Activated naive CD4-positive, alpha-beta T cell treated with anti-CD3 and anti-CD28 coated beads, Interleukin-2, amount 10 ng/mL, durations not matched to agents 7 days and 5 days (primary cell): ENCODE results near the gene CALM1.

ENCODE experiments used
- CTCF ChIA-PET: fragments of 350-600 bp; sonication (Branson Sonifier 250); formaldehyde crosslinking; loops from one replicate; lab custom pipeline; 2021; ENCODE audit warnings: antibody characterized with exemption; lab: Charles Lee
- DNase-seq: peaks from one replicate; pipeline ENCODE4 v3.0.0-alpha.2; 2020
- H3K27ac Mint-ChIP-seq: one replicate; pipeline ENCODE4 v1.8.0; 2021; ENCODE audit warnings: mild to moderate bottlenecking, moderate library complexity, mixed read lengths
- H3K27me3 Mint-ChIP-seq: one replicate; pipeline ENCODE4 v1.8.0; 2021; ENCODE audit warnings: mild to moderate bottlenecking, mixed read lengths
- H3K36me3 Mint-ChIP-seq: one replicate; pipeline ENCODE4 v1.8.0; 2021; ENCODE audit warnings: mixed read lengths
- H3K4me1 Mint-ChIP-seq: one replicate; pipeline ENCODE4 v1.8.0; 2021; ENCODE audit warnings: mixed read lengths
- H3K4me3 Mint-ChIP-seq: one replicate; pipeline ENCODE4 v1.8.0; 2021; ENCODE audit warnings: mild to moderate bottlenecking, moderate library complexity, mixed read lengths
- H3K9me3 Mint-ChIP-seq: one replicate; pipeline ENCODE4 v1.8.0; 2021; ENCODE audit warnings: mixed read lengths

The CALM1 gene

DNA sequence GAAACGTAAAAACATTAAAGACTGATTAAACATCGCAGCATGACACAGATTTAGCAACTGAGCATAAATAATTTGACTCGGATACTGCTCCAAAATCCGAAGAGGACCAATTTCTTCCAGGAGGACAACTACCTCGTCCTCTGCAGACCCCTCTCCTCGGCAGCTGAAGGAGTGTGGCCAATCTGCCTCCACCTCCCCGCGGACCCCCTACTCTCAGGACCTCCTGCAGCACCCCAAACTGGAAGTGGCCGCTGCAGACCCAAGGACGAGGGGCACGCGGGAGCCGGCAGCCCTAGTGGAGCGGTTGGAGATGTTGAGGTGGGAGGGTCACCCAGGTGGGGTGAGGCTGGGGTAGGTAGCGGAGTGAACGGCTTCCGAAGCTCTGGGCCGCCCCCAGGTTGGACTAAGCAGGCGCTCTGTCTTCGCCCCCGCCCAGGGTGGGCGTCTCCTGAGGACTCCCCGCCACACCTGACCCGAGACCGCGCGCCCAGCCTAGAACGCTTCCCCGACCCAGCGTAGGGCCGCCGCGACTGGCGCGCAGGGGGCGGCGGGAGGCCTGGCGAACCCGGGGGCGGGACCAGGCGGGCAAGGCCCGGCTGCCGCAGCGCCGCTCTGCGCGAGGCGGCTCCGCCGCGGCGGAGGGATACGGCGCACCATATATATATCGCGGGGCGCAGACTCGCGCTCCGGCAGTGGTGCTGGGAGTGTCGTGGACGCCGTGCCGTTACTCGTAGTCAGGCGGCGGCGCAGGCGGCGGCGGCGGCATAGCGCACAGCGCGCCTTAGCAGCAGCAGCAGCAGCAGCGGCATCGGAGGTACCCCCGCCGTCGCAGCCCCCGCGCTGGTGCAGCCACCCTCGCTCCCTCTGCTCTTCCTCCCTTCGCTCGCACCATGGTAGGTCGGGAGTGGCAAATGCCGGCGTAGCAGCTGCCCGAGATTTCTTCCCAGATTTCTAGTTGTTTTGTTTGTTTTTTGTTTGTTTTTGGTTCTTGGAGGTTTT lies at the start of gene CALM1:
Gene CALM1 (plus strand): TSS at position 689 of the 999 bp plus-strand sequence. CDS start 202 bp downstream, at position 891.
- CTCF ChIA-PET = interaction anchor here (0.8 to 1.5 kb wide), 4 partner anchors 9 to 138 kb away, joined by 3 to 7 read pairs (median 4); no protein-coding TSS in a partner anchor
- peak; percentile 94 for DNase-seq
- Mint-ChIP-seq H3K36me3 (peaks cover 35% of the 10 kb centered on the region), H3K4me3 (peak within 1 kb of the TSS; percentile 97), H3K9me3 (no peaks in the 10 kb centered on the region), H3K27ac (peak within 1 kb of the TSS; percentile 100), H3K4me1 (peaks cover 33% of the 10 kb centered on the region), H3K27me3 (peaks cover 10% of the 10 kb centered on the region)

DNA sequence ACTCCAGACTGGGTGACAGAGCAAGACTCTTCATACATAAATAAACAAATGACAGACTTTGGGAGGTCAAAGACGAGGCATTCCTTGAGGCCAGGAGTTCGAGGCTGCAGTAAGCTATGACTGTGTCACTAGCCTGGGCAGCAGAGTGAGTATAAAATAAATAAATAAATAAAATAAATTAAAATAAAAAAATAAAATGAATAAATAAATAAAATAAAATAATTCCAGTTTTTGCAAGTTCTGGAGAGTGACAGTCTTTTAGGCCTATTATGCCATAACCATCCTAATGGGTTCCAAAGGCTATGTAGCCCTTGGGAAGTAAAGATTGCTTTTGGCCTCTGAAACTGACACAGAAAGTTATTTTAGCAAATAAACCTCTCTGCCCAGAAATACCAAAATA lies 48.6 kb upstream of the CALM1 start:
- DNase-seq = no peak
- H3K27me3 Mint-ChIP-seq = peaks cover 4% of the 10 kb centered on the region
- H3K27ac Mint-ChIP-seq = no peak overlapping the region
- no peak overlapping the region for H3K4me3 Mint-ChIP-seq
- H3K36me3 Mint-ChIP-seq = no peaks in the 10 kb centered on the region
- H3K4me1 Mint-ChIP-seq = no peaks in the 10 kb centered on the region
- CTCF ChIA-PET = no interaction called here
- H3K9me3 Mint-ChIP-seq = no peaks in the 10 kb centered on the region

DNA sequence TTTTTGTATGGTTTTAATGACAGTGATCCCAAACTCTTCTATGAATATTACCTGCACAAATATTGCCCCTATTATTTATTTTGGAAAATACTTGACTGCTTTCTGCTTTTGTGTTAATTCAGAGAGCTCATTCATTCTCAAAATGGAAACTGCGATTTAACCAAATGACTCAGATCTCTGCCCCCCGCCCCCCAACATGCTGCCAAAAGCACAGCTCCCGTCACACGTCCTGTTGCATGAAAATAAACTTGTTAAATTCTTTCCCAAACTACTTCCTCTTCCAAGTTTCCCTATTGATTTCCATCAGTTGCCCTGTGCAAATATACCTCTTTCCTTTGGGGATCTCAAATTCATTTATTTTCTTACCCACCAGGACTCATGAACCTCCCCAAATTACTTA lies 47.1 kb upstream of the CALM1 start:
- DNase-seq = no peak
- H3K36me3 Mint-ChIP-seq = no peaks in the 10 kb centered on the region
- H3K27me3 Mint-ChIP-seq = peaks cover 4% of the 10 kb centered on the region
- CTCF ChIA-PET = no interaction called here
- H3K4me1 Mint-ChIP-seq = no peaks in the 10 kb centered on the region
- no peaks in the 10 kb centered on the region for H3K9me3 Mint-ChIP-seq
- H3K27ac Mint-ChIP-seq = no peak overlapping the region
- H3K4me3 Mint-ChIP-seq = no peak overlapping the region

DNA sequence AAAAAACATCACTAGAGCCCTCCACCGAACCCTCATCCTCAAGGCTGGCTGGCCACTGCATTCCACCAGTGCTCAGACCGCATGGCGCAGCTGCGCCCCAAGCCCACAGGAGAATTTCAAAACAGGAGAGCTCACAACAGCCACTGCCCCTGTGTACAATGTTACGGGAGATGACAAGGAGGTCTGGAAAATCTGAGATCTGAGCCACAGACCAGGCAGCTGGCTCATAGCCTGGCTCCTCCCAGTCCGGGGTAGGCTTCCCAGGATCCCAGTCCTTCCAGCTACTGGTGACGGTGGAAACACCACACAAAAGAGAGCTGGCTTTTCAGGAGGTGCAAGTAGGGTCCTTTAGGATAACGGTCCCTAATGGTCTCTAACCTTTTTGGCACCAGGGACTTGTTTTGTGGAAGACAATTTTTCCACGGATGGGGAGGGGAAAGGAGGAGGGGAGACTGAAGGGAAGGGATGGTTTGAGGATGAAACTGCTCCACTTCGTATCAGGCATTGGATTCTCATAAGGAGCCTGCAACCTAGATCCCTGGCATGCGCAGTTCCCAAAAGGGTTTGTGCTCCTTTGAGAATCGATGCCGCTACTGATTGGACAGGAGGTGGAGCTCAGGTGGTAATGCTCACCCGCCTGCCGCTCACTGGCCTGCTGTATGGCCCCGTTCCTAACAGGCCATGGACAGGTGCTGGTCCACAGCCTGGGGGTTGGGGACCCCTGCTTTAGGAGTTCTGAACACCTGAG lies 42.1 kb upstream of the CALM1 start:
- CTCF ChIA-PET = interaction anchor here (1.2 kb wide), 1 partner anchor 45 kb away, joined by 3 read pairs; no protein-coding TSS in a partner anchor
- Mint-ChIP-seq H3K27me3 (peaks cover 15% of the 10 kb centered on the region), H3K9me3 (no peaks in the 10 kb centered on the region), H3K4me1 (no peaks in the 10 kb centered on the region), H3K27ac (no peak overlapping the region), H3K4me3 (no peak overlapping the region), H3K36me3 (no peaks in the 10 kb centered on the region)
- no peak for DNase-seq

DNA sequence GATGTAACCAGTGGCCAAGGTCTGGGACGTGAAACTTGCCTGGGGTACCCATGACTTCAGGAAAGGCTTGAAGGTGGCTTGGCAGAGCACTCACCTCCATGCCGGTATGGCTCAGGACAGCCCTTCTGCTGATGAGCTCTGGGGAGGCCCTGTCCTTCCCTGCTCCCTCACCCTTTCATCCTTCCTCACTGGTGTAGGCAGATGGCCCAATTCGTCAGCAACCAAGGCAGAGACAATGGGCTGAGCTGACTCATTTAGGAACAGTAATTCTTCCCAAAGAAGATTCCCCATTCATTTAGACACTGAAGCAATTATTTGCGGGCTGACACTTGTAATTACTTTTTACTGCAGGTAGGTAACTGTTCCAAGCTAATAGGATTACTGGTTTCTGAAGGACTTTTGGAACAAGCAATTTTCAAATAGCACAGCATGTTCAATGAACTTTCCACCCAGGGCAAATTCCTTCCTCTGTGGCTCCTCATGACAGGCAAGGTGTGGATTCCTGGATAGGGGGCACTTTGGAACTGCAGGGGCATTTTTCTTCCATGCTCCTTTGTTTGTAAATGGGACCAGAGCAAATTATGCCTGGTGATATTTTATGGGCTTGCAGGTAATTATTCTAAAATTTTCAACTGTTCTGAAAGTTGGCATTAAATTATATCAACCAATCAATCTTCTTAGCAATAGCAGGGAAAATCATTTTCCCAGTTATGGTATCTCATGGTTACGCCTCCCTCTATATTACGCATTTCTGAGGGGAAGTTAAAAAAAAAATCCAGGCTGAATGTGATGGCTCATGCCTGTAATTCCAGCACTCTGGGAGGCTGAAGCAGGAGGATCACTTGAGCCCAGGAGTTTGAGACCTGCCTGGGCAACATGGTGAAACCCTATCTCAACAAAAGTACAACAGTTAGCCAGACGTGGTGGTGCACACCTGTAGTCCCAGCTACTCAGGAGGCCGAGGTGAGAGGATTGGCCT lies 41.0 kb upstream of the CALM1 start:
- peaks cover 12% of the 10 kb centered on the region for H3K27me3 Mint-ChIP-seq
- H3K4me1 Mint-ChIP-seq = no peaks in the 10 kb centered on the region
- H3K27ac Mint-ChIP-seq = no peak overlapping the region
- H3K4me3 Mint-ChIP-seq = no peak overlapping the region
- CTCF ChIA-PET = no interaction called here
- no peaks in the 10 kb centered on the region for H3K36me3 Mint-ChIP-seq
- no peaks in the 10 kb centered on the region for H3K9me3 Mint-ChIP-seq
- DNase-seq = no peak

DNA sequence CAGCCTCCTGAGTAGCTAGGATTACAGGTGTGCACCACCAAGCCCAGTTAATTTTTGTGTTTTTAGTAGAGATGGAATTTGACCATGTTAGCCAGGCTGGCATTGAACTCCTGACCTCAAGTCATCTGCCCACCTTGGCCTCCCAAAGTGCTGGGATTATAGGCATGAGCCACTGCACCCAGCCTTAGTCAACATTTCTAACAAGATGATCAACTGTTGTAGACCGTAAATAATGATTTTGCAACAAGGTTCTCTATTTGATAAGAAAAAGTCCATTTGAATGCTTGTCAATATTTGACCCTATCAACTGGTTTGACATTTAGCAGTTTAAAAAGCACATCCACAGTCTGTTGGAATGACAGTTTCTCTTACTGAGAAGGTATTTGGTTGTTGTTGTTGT lies 39.9 kb upstream of the CALM1 start:
- Mint-ChIP-seq H3K9me3 (no peaks in the 10 kb centered on the region), H3K36me3 (no peaks in the 10 kb centered on the region), H3K4me3 (no peak overlapping the region), H3K27ac (no peak overlapping the region), H3K4me1 (no peaks in the 10 kb centered on the region), H3K27me3 (peaks cover 16% of the 10 kb centered on the region)
- CTCF ChIA-PET = no interaction called here
- no peak for DNase-seq

DNA sequence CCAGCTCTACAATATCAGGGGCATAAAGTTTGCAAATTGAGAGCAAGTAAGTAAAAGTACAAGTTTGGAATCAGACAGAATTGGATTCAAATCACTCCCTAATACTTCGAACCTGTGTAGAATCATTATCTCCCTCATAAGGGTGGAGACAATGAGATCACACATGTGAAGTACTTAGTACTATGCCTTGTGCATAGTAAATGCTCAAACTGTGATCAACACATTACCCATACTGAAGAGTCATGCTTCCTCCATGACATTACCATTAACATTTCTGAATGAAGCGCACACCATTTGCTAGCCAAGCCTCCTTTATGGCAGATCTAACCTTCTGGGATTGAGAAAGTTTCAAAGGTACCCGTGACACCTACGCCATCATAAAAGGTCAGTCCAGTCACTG lies 38.5 kb upstream of the CALM1 start:
- no peaks in the 10 kb centered on the region for H3K9me3 Mint-ChIP-seq
- H3K27ac Mint-ChIP-seq = no peak overlapping the region
- CTCF ChIA-PET = no interaction called here
- no peaks in the 10 kb centered on the region for H3K4me1 Mint-ChIP-seq
- no peak for DNase-seq
- H3K4me3 Mint-ChIP-seq = no peak overlapping the region
- H3K27me3 Mint-ChIP-seq = peaks cover 30% of the 10 kb centered on the region
- H3K36me3 Mint-ChIP-seq = no peaks in the 10 kb centered on the region

DNA sequence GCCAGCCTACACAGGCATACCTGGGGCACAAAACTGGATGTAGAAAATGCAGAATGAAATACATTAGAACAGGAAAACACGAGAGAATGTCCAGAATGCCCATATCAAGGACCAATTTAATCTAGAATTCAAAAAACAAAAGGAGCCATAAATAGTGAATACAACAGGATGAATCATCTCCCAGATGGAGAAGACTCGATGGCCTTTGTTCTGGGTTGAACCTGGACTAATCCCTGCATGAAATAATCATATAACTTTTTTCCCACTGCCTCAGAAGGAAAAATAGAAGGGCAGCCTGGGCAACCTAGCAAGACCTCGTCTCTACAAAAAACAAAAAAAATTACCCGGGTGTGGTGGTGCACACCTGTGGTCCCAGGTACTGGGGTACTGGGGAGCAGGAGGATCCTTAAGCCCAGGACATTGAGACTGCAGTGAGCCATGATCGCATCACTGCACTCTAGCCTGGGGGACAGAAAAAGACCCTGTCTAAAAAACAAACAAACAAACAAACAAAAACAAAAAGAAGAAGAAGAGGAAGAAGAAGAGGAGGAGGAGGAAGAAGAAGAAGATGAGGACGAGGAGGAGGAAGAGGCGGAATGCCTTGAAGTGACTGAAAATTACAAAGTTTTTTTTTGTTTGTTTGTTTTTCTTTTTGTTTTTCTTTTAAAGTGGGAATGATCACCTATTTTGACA lies 34.8 kb upstream of the CALM1 start:
- Mint-ChIP-seq H3K27me3 (peaks cover 33% of the 10 kb centered on the region), H3K4me1 (no peaks in the 10 kb centered on the region), H3K36me3 (no peaks in the 10 kb centered on the region), H3K9me3 (no peaks in the 10 kb centered on the region), H3K27ac (no peak overlapping the region), H3K4me3 (no peak overlapping the region)
- no peak for DNase-seq
- CTCF ChIA-PET = interaction anchor here (0.7 kb wide), 1 partner anchor 209 kb away, joined by 3 read pairs; no protein-coding TSS in a partner anchor

DNA sequence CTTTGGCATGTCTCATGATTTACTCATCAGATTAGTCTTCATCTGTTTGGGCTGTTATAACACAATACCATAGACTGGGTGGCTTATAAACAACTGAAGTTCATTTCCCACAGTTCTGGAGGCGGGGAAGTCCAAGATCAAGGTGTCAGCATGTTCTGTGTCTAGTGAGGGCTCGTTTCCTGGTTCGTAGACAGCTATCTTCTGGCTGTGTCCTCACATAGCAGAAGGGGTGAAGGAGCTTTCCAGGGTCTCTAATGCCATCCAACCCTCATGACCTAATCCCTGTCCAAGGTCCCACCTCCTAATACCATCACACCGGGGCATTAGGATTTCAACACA lies 34.3 kb upstream of the CALM1 start:
- no peaks in the 10 kb centered on the region for H3K4me1 Mint-ChIP-seq
- CTCF ChIA-PET = no interaction called here
- H3K27ac Mint-ChIP-seq = no peak overlapping the region
- no peaks in the 10 kb centered on the region for H3K36me3 Mint-ChIP-seq
- no peak for DNase-seq
- H3K27me3 Mint-ChIP-seq = peaks cover 33% of the 10 kb centered on the region
- no peak overlapping the region for H3K4me3 Mint-ChIP-seq
- H3K9me3 Mint-ChIP-seq = no peaks in the 10 kb centered on the region

DNA sequence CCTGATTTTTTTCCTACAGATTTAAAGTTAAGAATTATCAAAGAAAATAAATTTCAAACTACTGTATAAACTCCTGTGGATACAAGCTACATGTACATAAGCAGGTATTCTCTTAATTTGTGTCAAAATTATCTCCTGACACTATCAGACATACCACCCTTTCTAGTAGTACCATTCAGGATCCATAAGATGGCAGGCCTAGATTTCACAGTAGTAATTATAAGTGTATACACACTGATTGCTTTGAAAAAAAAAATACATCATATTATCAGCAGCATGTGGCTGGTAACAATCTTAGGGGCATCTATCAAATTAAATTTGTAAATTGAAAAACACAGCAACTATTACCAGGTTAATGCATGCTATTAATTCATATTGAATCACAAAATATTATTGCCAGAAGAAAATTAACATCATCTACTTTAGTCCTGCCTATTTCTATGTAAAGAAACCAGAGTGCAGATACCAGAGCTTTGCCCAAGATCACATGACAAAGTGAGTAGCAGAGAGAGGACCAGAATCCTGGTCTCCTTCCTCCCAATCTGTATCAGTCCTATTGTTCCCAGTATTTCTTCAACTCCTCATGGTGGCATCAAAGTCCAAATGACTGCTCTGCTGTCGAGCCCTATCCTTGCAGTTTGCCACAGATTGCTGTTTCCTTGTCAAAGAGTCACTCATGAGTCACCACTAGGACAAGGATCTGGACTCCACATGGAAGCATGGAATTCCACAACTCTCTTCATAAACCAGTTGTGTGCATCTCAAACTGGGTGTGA lies 27.7 kb upstream of the CALM1 start:
- Mint-ChIP-seq H3K27ac (no peak overlapping the region), H3K4me3 (no peak overlapping the region), H3K27me3 (peaks cover 6% of the 10 kb centered on the region), H3K4me1 (no peaks in the 10 kb centered on the region), H3K9me3 (no peaks in the 10 kb centered on the region), H3K36me3 (no peaks in the 10 kb centered on the region)
- CTCF ChIA-PET = interaction anchor here (0.7 to 1.2 kb wide), 3 partner anchors 30 to 328 kb away, joined by 3 read pairs; no protein-coding TSS in a partner anchor
- DNase-seq = no peak

DNA sequence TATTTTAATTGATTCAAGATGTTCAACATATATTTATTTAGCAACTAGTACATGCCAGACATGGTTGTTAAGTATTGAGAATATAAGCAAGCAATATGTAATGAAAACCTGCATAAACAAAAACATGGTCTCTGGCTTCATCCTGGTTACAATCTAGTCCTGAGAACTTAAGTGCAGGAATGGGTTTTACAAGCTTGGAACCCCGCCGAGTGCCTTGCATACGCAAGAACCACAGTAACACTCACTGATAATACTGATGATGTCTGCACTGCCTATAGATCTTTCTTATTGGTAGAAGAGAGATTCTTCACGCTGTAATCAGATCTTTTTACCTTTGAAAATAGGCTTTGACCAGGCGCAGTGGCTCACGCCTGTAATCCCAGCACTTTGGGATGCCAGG lies 22.9 kb upstream of the CALM1 start:
- Mint-ChIP-seq H3K36me3 (no peaks in the 10 kb centered on the region), H3K4me1 (no peaks in the 10 kb centered on the region), H3K27ac (no peak overlapping the region), H3K9me3 (no peaks in the 10 kb centered on the region), H3K27me3 (no peaks in the 10 kb centered on the region), H3K4me3 (no peak overlapping the region)
- DNase-seq = no peak
- CTCF ChIA-PET = no interaction called here

DNA sequence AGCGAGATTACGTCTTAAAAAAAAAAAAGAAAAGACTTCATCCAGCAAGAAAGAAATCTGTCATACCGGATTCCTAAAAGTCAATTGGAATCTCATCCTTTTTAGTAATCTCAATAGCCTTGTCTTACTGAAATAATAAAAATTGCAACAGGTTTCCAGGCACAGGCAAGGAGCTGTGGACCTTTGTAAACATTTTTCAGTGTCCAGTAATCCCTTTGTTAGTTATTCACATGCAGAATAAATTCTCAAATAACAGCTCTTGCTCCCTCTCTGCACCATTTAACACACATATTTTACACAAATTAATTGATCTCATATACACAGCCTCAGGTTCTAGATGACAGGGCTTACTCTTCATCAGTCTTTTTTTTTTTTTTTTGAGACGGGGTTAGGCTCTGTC lies 22.0 kb upstream of the CALM1 start:
- DNase-seq = no peak
- Mint-ChIP-seq H3K27ac (no peak overlapping the region), H3K4me3 (no peak overlapping the region), H3K4me1 (no peaks in the 10 kb centered on the region), H3K27me3 (no peaks in the 10 kb centered on the region), H3K36me3 (no peaks in the 10 kb centered on the region), H3K9me3 (no peaks in the 10 kb centered on the region)
- CTCF ChIA-PET = no interaction called here

DNA sequence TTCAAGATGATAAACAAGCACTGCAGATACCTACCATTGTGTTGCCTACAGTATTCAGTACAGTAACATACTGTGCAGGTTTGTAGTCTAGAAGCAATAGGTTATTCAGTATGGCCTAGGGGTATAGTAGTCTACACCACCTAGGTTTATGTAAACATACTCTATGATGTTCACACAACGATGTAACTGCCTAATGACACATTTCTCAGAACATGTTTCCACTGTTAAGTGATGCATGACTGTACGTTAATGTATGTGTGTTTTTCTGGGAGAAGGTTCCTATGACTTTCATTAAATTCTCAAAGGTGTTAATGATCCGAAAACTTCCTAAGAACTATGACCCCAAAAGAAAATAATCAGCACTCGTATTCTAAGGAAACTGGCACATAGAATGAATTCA lies 20.9 kb upstream of the CALM1 start:
- CTCF ChIA-PET = no interaction called here
- no peaks in the 10 kb centered on the region for H3K4me1 Mint-ChIP-seq
- no peaks in the 10 kb centered on the region for H3K36me3 Mint-ChIP-seq
- H3K4me3 Mint-ChIP-seq = no peak overlapping the region
- DNase-seq = no peak
- no peaks in the 10 kb centered on the region for H3K9me3 Mint-ChIP-seq
- H3K27me3 Mint-ChIP-seq = peaks cover 5% of the 10 kb centered on the region
- H3K27ac Mint-ChIP-seq = no peak overlapping the region
